T-helper 9 cell (primary cell): ENCODE data around the gene SRPK3.
"Not testable (repeated sequence)": the region's sequence is repeated elsewhere in the genome, so short reads cannot be mapped to it uniquely, and the experiment has no call there.

ENCODE experiments used
- DNase-seq: peaks from one replicate; pipeline ENCODE4 v3.0.0-alpha.2; 2020

The SRPK3 gene

GRCh38 chrX:153814591-153815315 is 33.9 kb downstream of the SRPK3 start:
- DNase-seq = no peak

GRCh38 chrX:153816831-153817690 is 36.2 kb downstream of the SRPK3 start:
- peak; percentile 34 for DNase-seq

GRCh38 chrX:153818064-153818463 is 37.2 kb downstream of the SRPK3 start:
- not testable (repeated sequence) for DNase-seq

DNA sequence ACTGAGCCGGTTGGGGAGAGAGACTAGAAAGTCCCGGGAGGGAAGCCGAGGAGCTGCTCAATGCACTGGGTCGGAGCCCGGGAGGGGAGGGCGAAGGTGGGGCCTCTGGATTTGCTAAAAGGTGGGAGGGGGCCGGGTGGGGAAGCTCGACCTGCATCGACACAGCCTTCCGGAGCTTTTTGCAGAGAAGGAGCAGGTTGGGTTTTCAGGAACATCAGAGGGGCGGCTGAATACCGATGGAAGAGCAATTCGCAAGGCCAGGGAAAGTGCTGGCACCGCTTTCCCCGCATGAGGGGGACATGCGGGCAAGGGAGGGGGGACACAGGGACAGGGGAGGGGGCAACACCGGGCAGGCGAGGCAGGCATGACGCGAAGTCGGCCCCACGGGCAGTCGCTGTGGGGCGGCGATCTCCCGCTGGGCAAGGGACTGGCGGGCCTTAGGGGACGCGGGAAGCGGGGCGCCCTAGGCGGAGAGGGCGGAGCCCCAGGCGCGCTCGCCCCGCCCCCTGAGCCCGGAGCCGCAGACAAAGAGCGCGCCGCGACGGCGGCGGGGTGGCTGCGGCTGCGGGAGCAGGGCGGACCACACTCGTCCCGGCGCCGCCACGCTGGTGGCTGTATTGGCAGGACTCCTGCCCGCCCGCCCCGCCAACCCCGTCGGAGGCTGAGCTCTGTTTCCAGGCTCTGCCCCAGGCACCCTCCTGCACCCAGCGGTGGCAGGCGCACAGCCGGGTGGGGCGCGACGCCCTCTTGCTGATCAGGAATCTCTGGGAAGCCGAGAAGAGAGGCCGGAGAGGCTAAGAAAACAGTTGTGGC is 37.9 kb downstream of the SRPK3 start:
- DNase-seq = peak; percentile 53

GRCh38 chrX:153819384-153820040 is 38.7 kb downstream of the SRPK3 start:
- DNase-seq = no peak

GRCh38 chrX:153820601-153821000 is 39.8 kb downstream of the SRPK3 start:
- no peak for DNase-seq

DNA sequence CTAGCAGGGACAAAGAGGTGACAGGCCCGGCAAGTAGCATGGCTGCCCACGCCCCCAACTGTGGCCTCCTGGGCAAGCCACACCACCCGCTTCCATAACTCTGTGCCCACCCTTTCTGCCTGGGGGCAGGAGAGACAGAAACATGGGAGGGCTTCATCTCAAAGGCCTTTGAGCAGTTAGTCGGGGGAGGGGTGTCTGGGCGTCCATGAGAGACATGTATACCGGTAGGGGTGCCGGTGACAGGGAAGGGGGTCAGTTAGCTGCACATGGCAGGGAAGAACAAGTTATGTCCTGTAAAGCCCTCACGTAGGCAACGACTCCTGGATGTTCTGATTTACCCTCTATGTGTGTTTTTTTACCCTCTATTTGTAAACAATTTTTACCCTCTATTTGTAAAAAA is 40.2 kb downstream of the SRPK3 start:
- no peak for DNase-seq

- DNase-seq = no peak
Observed at GRCh38 chrX:153824348-153824747, 43.5 kb downstream of the SRPK3 start.

GRCh38 chrX:153825042-153825441 is 44.2 kb downstream of the SRPK3 start:
- DNase-seq = no peak

DNA sequence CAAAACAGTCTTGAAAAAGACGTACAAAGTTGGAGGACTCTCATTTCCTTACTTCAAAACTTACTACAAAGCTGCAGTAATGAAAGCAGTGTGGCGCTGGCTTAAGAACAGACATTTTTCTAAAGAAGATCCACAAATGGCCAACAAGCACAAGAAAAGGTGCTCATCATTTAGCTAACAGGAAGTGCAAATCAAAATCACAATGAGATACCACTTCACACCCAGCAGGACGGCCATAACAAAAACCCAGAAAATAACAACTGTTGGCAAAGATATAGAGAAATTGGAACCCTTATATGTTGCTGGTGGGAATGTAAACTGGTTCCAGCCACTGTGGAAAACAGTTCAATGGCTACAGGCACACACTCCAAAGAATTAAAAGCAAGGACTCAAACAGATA is 46.2 kb downstream of the SRPK3 start:
- DNase-seq = no peak

- DNase-seq = no peak
Observed at GRCh38 chrX:153827903-153828302, 47.1 kb downstream of the SRPK3 start.

- no peak for DNase-seq
Observed at GRCh38 chrX:153828308-153828707, 47.5 kb downstream of the SRPK3 start.

GRCh38 chrX:153828723-153829548 is 48.1 kb downstream of the SRPK3 start:
- no peak for DNase-seq

GRCh38 chrX:153829549-153829798 is 48.6 kb downstream of the SRPK3 start:
- no peak for DNase-seq

- no peak for DNase-seq
Observed at GRCh38 chrX:153829799-153830639, 49.2 kb downstream of the SRPK3 start, which contains the start of gene PDZD4. Gene PDZD4 (minus strand): TSS chrX:153830544. CDS start chrX:153830298, 246 bp downstream.

- no peak for DNase-seq
Observed at GRCh38 chrX:153830640-153831428, 50.0 kb downstream of the SRPK3 start.

DNA sequence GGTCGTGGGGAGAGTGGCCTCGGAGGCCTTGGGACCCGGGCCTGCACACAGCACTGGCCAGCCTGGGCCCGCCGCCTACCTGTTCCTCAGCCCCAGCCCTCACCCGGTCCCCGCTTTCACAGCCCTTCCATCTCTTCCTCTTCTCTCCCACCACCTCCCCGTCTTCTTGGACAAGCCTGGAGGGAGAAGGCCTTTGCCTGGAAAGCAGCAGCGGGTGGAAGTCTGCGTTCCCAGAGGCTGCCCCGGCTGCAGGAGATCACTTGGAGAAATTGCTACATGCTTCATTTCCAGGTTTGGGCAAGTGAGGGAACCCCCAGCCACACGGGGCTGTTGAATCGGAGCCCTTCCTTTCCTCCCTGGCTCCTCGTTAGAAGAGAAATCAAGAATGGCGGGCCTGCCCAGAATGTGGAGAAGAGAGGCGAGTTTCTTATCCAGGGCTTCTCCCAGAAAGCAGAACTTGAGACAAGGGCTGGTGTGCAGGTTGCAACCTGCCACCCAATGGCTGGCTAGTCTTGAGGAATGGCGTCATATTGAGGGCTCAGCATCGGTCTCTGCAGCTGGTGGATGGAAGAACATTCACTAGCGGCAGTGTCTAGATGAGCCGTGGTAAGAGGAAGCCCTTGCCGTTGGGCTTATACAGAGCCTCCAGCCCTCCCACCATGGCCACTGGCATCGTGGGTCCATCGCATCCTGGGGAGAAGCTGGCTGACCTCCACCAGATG is 50.7 kb downstream of the SRPK3 start:
- DNase-seq = no peak

GRCh38 chrX:153832728-153833127 is 51.9 kb downstream of the SRPK3 start:
- DNase-seq = no peak
